GM18909 (cell line): ENCODE data around the gene GVQW3.

Experiments used
- ATAC-seq: cut with Tn5 transposase; IDR thresholded peaks from one replicate; pipeline ENCODE4 v1.9.1; 2021; ENCODE audit warnings: mild to moderate bottlenecking; ENCODE audit not compliant: unreplicated experiment, poor library complexity

GVQW3 gene

GRCh38 chr11:76380977-76381719 is at the start of gene GVQW3, which contains the start of gene THAP12:
Gene GVQW3, plus strand, starts transcription at chr11:76381323. Its CDS starts 506 bp downstream, at chr11:76381829.
Gene THAP12, minus strand, starts transcription at chr11:76381132. Its CDS starts 296 bp downstream, at chr11:76380836.
- ATAC-seq = peak; percentile 82

- no peak for ATAC-seq
Observed at GRCh38 chr11:76334826-76335389, 46.2 kb upstream of the GVQW3 start.

- ATAC-seq = no peak
Observed at GRCh38 chr11:76335842-76336241, 45.3 kb upstream of the GVQW3 start.

- ATAC-seq = no peak
Observed at GRCh38 chr11:76336597-76336996, 44.5 kb upstream of the GVQW3 start.

- ATAC-seq = no peak
Observed at GRCh38 chr11:76337469-76337868, 43.7 kb upstream of the GVQW3 start.

- no peak for ATAC-seq
Observed at GRCh38 chr11:76337923-76338322, 43.2 kb upstream of the GVQW3 start.

- no peak for ATAC-seq
Observed at GRCh38 chr11:76339221-76339620, 41.9 kb upstream of the GVQW3 start.

GRCh38 chr11:76347466-76347865 is 33.7 kb upstream of the GVQW3 start:
- no peak for ATAC-seq

GRCh38 chr11:76348348-76348747 is 32.8 kb upstream of the GVQW3 start:
- ATAC-seq = no peak

- no peak for ATAC-seq
Observed at GRCh38 chr11:76355172-76355571, 26.0 kb upstream of the GVQW3 start.

- ATAC-seq = no peak
Observed at GRCh38 chr11:76361374-76361773, 19.7 kb upstream of the GVQW3 start.

GRCh38 chr11:76361776-76362175 is 19.3 kb upstream of the GVQW3 start:
- no peak for ATAC-seq

- no peak for ATAC-seq
Observed at GRCh38 chr11:76362716-76363115, 18.4 kb upstream of the GVQW3 start.

- ATAC-seq = no peak
Observed at GRCh38 chr11:76365038-76365679, 16.0 kb upstream of the GVQW3 start.

GRCh38 chr11:76368490-76368889 is 12.6 kb upstream of the GVQW3 start:
- ATAC-seq = no peak

GRCh38 chr11:76369406-76369805 is 11.7 kb upstream of the GVQW3 start:
- no peak for ATAC-seq

- no peak for ATAC-seq
Observed at GRCh38 chr11:76371170-76371569, 10.0 kb upstream of the GVQW3 start.

- no peak for ATAC-seq
Observed at GRCh38 chr11:76376746-76377558, 4.2 kb upstream of the GVQW3 start.

- no peak for ATAC-seq
Observed at GRCh38 chr11:76379807-76380158, 1.3 kb upstream of the GVQW3 start.

GRCh38 chr11:76380159-76380976 is 755 bp upstream of the GVQW3 start:
- ATAC-seq = peak; percentile 9
